ENCODE results near the gene PRKCA. TPM values are rescaled to one million over a fixed set of nuclear protein-coding genes. Genes with fewer than 3 reads are reported as not detected.
"Not testable (repeated sequence)": the region's sequence is repeated elsewhere in the genome, so short reads cannot be mapped to it uniquely, and the experiment has no call there.

PRKCA gene
- 10.1 and 12.7 TPM in 2 replicates for total RNA-seq (2014; rRNA removed; shearing (Covaris generic))

- peak; percentile 61 for DNase-seq (ENCODE audit: low spot score)
Measured at GRCh38 chr17:66301864-66302741, at the start of gene PRKCA. PRKCA (plus strand) TSS chr17:66302613.

DNA sequence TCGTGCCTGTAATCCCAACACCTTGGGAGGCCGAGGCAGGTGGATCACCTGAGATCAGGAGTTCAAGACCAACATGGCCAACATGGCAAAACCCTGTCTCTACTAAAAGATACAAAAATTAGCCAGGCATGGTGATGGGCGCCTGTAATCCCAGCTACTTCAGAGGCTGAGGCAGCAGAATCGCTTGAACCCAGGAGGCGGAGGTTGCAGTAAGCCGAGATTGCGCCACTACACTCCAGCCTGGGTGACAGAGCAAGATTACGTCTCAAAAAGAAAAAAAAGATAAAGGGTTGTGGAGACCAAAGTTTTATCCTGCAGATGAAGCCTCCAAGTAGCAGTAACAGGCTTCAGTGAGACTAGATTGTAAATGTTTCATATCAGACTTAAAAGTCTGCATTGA lies 49.0 kb upstream of the PRKCA start:
- DNase-seq (ENCODE audit: low spot score), result not testable (repeated sequence)

- DNase-seq (ENCODE audit: low spot score), result peak; percentile 83
Measured at GRCh38 chr17:66255112-66255511, 47.3 kb upstream of the PRKCA start.

- DNase-seq (ENCODE audit: low spot score), result no peak
Measured at GRCh38 chr17:66255527-66255971, 46.9 kb upstream of the PRKCA start.

DNA sequence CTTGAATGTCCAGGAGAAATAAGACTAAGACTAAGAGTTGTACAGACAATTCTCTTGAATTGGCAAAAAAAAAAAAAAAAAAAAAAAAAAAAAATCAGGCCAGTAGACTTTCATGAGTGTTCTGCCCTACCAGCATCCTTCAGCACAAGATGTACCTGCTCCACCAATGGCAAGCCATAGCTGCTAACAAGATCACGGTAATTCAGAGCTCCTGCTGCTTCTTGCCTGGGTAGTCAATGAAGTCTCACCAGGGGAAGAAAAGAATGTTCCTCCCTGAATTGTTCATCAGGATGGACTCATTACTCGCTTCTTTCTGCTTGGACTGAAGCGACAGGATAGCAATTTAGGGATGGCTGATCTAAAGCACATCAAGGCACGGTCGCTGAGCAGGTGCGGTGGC lies 42.1 kb upstream of the PRKCA start:
- DNase-seq (ENCODE audit: low spot score), result no peak

GRCh38 chr17:66260688-66261087 lies 41.7 kb upstream of the PRKCA start:
- no peak for DNase-seq (ENCODE audit: low spot score)

DNA sequence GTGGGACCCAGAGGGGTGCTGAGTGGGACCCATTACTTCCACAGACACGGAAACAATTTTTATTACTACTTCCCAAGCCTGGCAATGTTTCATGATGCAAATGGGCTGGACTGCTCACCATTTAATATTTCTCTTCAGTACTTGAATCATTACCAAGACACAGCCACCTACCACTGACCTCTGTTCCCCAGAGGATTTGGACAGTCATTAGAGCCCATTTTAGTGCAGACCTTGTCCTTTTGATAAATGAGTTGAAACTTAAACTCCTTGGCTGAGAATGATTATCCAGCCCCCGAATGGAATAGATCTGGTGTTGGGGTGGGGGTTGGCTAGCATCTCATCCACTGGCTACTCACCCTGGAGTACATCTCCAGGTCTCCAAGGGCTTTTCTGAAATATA lies 39.6 kb upstream of the PRKCA start:
- DNase-seq (ENCODE audit: low spot score), result no peak

DNA sequence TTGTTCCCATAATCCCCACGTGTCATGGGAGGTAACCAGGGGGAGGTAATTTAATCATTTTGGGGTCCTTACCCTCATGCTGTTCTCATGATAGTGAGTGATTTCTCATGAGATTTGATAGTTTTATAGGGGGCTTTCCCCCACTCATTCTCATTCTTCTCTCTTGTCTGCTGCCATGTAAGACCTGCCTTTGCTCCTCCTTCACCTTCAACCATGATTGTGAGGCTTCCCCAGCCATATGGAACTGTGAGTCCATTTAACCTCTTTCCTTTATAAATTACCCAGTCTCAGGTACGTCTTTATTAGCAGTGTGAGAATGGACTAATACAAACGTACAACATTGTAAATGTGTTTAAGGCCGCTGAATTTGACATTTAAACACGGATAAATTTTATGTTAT lies 37.7 kb upstream of the PRKCA start:
- no peak for DNase-seq (ENCODE audit: low spot score)

GRCh38 chr17:66268247-66268927 lies 34.0 kb upstream of the PRKCA start:
- DNase-seq (ENCODE audit: low spot score), result no peak

DNA sequence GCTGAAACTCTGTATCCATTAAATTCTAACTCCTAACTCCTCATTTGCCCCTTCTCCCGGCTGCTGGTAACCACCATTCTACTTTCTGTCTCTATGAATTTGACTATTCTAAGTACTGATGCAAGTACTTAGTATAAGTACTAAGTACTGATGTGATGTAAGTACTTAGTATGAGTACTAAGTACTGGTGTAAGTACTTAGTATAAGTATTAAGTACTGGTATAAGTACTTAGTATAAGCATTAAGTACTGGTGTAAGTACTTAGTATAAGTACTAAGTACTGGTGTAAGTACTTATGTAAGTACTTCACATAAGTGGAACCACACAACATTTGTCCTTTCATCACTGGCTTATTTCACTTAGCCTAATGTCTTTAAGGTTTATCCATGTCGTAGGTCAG lies 32.3 kb upstream of the PRKCA start:
- DNase-seq (ENCODE audit: low spot score), result no peak

- no peak for DNase-seq (ENCODE audit: low spot score)
Measured at GRCh38 chr17:66271512-66271911, 30.9 kb upstream of the PRKCA start.

DNA sequence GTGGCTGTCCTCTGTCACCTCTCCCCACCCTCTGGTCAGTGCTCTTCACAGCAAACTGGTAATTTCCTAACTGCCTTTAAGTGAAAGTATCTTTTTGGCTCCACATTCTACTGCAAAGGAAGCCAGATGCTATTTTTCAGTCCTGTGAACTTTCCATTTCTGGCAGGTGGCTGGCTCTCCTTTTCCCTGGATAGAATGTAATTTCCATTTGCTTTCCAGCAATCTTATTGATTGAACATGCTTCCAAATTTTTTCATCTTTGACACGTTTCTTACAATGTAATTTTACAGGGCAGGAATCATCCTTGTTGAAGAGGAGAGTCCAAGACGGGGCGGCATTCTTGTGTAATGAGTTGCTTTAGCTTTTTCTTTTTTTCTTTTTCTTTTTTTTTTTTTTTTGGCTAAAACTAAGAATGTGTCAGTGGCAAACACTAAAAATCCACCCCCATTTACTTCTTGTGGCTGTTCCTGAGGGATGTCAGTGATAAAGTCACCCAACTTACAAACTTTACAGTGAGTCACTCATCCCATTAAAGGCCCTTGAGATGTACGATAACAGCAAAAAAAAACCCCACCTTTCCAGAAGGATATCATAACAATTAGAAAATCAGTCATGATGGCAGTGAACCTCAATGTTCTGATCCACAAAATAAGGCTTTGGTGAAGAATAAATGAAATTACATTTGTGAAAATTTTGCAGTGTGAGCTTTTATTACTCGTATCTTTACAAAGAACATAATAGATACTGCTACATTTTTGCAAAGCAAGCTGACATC lies 29.4 kb upstream of the PRKCA start:
- peak; percentile 76 for DNase-seq (ENCODE audit: low spot score)

- no peak for DNase-seq (ENCODE audit: low spot score)
Measured at GRCh38 chr17:66273586-66273848, 28.9 kb upstream of the PRKCA start.

DNA sequence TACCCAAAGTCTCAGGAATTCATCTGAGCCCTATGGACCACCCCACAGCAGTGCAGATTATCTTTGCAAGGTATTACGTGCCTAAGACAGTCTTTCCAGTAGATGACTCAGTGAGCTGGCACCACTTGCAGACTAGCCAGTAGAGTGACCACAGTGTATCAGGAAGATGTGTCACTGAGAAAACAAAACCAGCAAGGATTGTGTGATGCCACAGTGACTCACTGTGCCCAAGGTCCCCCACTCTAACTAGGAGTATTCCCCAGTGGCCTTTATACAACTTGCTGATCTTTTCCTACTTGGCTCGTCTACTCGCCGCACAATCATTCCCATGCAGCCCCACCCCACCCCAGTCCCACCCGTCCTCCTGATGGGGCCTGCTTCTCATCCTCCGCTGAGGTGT lies 26.8 kb upstream of the PRKCA start:
- DNase-seq (ENCODE audit: low spot score), result peak; percentile 98

DNA sequence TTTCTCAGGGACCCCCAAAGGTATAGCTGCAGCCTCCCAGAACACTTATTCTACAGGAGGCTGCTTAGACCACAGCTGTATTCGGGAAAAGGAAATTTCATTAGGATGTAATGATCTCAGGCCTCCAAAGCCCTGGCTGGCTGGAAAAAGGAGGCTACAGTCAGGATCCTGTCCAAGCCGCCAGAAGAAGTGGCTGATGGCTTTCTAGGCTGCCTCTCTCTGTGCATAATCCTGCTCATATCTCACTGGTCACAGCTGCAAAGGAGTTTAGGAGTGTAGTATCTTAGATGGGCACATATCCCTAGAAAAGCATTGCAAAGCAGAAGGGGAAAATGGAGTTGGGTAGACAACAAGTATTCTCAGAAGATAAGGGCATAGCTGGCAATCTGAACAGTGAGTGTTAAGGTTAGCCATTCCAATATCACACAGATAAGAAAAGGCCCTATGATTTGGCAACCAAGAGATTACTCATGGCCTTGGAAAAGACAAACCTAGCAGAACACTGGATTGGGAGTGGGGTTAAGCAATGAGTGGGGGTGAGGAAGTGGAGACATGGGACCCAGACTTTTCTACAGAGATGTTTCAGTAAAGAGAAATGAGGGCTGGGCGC lies 26.0 kb upstream of the PRKCA start:
- no peak for DNase-seq (ENCODE audit: low spot score)

- no peak for DNase-seq (ENCODE audit: low spot score)
Measured at GRCh38 chr17:66277191-66277590, 25.2 kb upstream of the PRKCA start.

GRCh38 chr17:66281661-66282369 lies 20.6 kb upstream of the PRKCA start:
- DNase-seq (ENCODE audit: low spot score), result peak; percentile 42

DNA sequence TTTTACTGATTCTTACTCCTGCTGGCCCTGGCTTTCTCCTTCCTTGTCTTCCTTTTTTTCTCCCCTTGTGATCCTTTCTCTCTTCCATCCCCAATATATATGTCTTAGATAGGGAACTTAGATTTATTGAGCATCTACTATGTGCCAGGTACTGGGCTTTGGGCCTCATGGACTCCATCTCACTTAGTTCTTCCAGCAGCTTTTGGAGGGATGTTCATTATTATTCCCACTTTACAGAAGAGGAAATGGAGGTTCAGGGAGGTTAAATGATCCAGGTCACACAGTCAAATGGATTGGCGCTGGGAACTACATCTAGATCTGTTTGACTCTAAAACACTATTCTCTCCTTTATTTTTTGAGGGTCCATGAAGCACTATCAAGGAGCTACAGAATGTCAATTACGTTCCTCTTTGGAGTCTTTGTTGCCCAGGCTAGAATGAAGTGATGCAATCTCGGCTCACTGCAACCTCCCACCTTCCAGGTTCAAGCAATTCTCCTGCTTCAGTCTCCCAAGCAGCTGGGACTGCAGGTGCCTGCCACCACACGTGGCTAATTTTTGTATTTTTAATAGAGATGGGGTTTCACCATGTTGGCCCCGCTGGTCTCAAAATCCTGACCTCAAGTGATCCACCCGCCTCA lies 19.0 kb upstream of the PRKCA start:
- no peak for DNase-seq (ENCODE audit: low spot score)

DNA sequence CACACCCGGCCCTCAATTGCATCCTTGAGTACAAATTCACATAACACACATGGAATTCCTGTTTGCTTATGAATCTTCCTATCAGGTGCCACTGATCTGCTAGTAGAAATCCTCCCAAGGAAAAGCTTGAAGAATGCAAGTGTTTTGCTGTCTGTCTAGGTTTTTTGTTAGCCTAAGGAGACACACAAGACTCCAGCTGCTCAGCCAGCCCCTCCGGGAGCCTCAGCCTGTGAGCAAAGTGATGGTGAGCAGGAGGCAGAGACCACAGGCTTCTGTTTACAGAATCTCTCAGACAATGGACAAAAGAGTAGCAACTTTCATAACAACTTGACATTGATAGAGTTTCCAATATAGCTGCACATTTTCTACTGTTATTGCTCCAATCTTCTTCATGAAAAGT lies 18.4 kb upstream of the PRKCA start:
- DNase-seq (ENCODE audit: low spot score), result no peak

- no peak for DNase-seq (ENCODE audit: low spot score)
Measured at GRCh38 chr17:66285149-66285548, 17.3 kb upstream of the PRKCA start.

GRCh38 chr17:66287911-66288310 lies 14.5 kb upstream of the PRKCA start:
- DNase-seq (ENCODE audit: low spot score), result no peak
